ENCODE results near the gene ZEB1. TPM values are rescaled to one million over a fixed set of nuclear protein-coding genes. Genes with fewer than 3 reads are reported as not detected.

ZEB1 gene
- total RNA-seq (172 and 221 TPM in 2 replicates), polyA plus RNA-seq (73.7 and 119 TPM in 2 replicates), polyA minus RNA-seq (ENCODE audit: low replicate concordance) (17.8 and 26.5 TPM in 2 replicates)
- polyA plus RNA-seq (2012), result 40.7 and 62.5 TPM in 2 replicates

DNA sequence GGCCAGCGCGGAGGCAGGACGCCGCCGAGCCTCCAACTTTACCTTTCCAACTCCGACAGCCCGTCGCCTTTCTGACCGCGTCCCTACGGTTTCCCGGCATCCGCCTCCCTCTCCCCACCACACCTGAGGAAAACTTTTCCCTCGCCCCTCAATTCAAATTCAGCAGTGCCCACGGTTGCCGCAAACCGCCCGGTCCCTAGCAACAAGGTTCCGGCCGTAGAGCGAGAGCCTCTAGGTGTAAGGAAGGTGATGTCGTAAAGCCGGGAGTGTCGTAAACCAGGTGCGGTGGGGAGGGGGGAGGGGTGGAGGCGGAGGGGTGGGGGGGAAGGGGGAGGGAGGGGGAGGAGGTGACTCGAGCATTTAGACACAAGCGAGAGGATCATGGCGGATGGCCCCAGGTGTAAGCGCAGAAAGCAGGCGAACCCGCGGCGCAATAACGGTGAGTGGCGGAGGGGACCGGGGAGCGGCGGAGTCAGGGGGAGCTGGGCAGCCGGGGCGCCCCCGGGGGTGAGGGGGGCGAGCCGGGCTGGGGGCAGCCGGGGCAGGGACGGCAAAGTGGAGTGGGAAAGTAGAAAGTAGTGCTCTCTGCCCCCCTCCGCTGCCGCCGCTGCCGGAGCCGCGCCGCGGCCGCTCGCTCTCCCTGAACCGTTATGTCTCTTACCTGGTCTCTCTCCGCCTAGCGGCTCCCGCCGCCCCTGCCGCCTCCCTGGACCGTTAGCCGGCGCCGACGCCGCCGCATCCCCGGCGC is at the start of gene ZEB1:
Gene ZEB1, plus strand, starts transcription at position 363 of the 748 bp plus-strand sequence. Its CDS starts 19 bp downstream, at position 382.
- Histone ChIP-seq H3K79me2 (ENCODE audit: control insufficient read depth, insufficient read depth, low read length) (peaks cover 69% of the 10 kb centered on the region), H3K27me3 (ENCODE audit: control insufficient read depth, insufficient read depth, low read length) (no peaks in the 10 kb centered on the region), H3K9ac (ENCODE audit: insufficient read depth, low read length) (peak within 1 kb of the TSS; percentile 88), H3K4me1 (ENCODE audit: control insufficient read depth, extremely low read depth, insufficient read depth, low read length) (peaks cover 13% of the 10 kb centered on the region), H3K4me2 (ENCODE audit: extremely low read depth, insufficient read depth, low read length) (peak within 1 kb of the TSS; percentile 84), H4K20me1 (ENCODE audit: control insufficient read depth, extremely low read depth, insufficient read depth, low read length) (no peaks in the 10 kb centered on the region), H3K27ac (ENCODE audit: insufficient read depth, low read length) (peak within 1 kb of the TSS; percentile 96), H3K9me3 (ENCODE audit: control insufficient read depth, insufficient read depth, low read depth, low read length) (no peaks in the 10 kb centered on the region), H3K36me3 (ENCODE audit: control insufficient read depth, insufficient read depth, low read length) (no peaks in the 10 kb centered on the region), H3K4me3 (replicated peaks in 1 of 4; ENCODE audit: control extremely low read depth in 1 of 4, insufficient read depth in 1 of 4, low read depth in 3 of 4, low read length in 4 of 4) (peak within 1 kb of the TSS; percentile 73 to 95 (median 86)), H2AFZ (ENCODE audit: low read length) (peak within 1 kb of the TSS; percentile 69)
- TF ChIP-seq EZH2 (IDR thresholded peaks at IDR 0.05; ENCODE audit: low read length, missing control alignments), result no peak
- TF ChIP-seq, protein P1, sequence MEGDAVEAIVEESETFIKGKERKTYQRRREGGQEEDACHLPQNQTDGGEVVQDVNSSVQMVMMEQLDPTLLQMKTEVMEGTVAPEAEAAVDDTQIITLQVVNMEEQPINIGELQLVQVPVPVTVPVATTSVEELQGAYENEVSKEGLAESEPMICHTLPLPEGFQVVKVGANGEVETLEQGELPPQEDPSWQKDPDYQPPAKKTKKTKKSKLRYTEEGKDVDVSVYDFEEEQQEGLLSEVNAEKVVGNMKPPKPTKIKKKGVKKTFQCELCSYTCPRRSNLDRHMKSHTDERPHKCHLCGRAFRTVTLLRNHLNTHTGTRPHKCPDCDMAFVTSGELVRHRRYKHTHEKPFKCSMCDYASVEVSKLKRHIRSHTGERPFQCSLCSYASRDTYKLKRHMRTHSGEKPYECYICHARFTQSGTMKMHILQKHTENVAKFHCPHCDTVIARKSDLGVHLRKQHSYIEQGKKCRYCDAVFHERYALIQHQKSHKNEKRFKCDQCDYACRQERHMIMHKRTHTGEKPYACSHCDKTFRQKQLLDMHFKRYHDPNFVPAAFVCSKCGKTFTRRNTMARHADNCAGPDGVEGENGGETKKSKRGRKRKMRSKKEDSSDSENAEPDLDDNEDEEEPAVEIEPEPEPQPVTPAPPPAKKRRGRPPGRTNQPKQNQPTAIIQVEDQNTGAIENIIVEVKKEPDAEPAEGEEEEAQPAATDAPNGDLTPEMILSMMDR (conservative IDR thresholded peaks at IDR 0.05 in 1 of 2, IDR thresholded peaks at IDR 0.05 in 1 of 2; ENCODE audit: low read depth in 1 of 2, low read length in 2 of 2), result peak; percentile 18 to 36
- DNase-seq (ENCODE audit: low read depth in 2 of 2), result peak; percentile 94 to 97

DNA sequence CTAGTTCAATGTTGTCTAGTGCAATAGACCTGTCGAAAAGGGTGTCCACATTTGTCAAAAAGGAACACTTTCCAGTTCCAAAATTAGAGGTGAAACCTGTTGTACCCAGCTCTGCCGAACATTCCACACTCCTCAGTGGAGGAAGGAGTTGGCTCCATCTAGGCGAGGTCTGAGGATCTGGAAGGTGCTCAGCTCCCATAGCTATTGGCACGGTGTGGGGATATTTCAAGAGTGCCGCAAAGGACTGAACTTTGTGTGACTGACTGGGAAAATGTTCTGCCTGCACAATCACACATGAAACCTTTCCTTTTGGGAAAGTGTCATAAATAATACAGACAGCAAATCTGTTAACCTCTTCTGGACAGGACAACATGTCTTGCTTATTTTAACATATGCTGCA is 48.1 kb upstream of the ZEB1 start:
- Histone ChIP-seq H3K4me1 (ENCODE audit: control insufficient read depth, extremely low read depth, insufficient read depth, low read length) (no peaks in the 10 kb centered on the region), H3K4me3 (replicated peaks in 1 of 4; ENCODE audit: control extremely low read depth in 1 of 4, insufficient read depth in 1 of 4, low read depth in 3 of 4, low read length in 4 of 4) (no peak overlapping the region), H3K9ac (ENCODE audit: insufficient read depth, low read length) (no peak overlapping the region), H3K27me3 (ENCODE audit: control insufficient read depth, insufficient read depth, low read length) (no peaks in the 10 kb centered on the region), H3K79me2 (ENCODE audit: control insufficient read depth, insufficient read depth, low read length) (no peaks in the 10 kb centered on the region), H4K20me1 (ENCODE audit: control insufficient read depth, extremely low read depth, insufficient read depth, low read length) (no peaks in the 10 kb centered on the region), H3K27ac (ENCODE audit: insufficient read depth, low read length) (no peak overlapping the region), H2AFZ (ENCODE audit: low read length) (no peak overlapping the region), H3K9me3 (ENCODE audit: control insufficient read depth, insufficient read depth, low read depth, low read length) (no peaks in the 10 kb centered on the region), H3K4me2 (ENCODE audit: extremely low read depth, insufficient read depth, low read length) (no peak overlapping the region), H3K36me3 (ENCODE audit: control insufficient read depth, insufficient read depth, low read length) (no peaks in the 10 kb centered on the region)
- no peak for DNase-seq (ENCODE audit: low read depth in 2 of 2)
- TF ChIP-seq EZH2 (IDR thresholded peaks at IDR 0.05; ENCODE audit: low read length, missing control alignments), result no peak
- TF ChIP-seq, protein P1 (conservative IDR thresholded peaks at IDR 0.05 in 1 of 2, IDR thresholded peaks at IDR 0.05 in 1 of 2; ENCODE audit: low read depth in 1 of 2, low read length in 2 of 2), result no peak

DNA sequence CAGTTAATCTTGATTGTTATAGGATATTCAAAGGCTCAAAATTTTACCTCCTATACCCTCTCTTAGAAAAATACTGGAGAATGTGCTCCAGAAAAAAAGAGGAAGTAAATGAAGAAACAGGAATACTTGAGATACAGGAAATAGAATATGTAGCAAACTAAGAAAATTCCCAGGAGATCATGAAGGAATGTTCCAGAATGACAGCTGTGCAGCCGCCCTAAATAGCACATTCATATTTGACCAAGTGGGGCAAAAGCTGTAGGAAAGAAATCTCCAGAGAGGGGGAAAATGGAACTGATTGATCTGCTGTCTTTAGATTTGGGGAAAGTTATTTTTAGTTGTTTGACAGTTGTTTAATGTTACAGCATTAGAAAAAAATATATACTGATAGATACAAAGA is 46.2 kb upstream of the ZEB1 start:
- no peaks in the 10 kb centered on the region for H4K20me1 ChIP-seq (ENCODE audit: control insufficient read depth, extremely low read depth, insufficient read depth, low read length)
- peak in 1 of 2 donors; percentile 17 for DNase-seq (ENCODE audit: low read depth in 2 of 2)
- no peaks in the 10 kb centered on the region for H3K79me2 ChIP-seq (ENCODE audit: control insufficient read depth, insufficient read depth, low read length)
- H3K4me3 ChIP-seq (replicated peaks in 1 of 4; ENCODE audit: control extremely low read depth in 1 of 4, insufficient read depth in 1 of 4, low read depth in 3 of 4, low read length in 4 of 4), result no peak overlapping the region
- H3K27me3 ChIP-seq (ENCODE audit: control insufficient read depth, insufficient read depth, low read length), result no peaks in the 10 kb centered on the region
- TF ChIP-seq, protein P1 (conservative IDR thresholded peaks at IDR 0.05 in 1 of 2, IDR thresholded peaks at IDR 0.05 in 1 of 2; ENCODE audit: low read depth in 1 of 2, low read length in 2 of 2), result no peak
- no peak for TF ChIP-seq EZH2 (IDR thresholded peaks at IDR 0.05; ENCODE audit: low read length, missing control alignments)
- H3K27ac ChIP-seq (ENCODE audit: insufficient read depth, low read length), result no peak overlapping the region
- H3K9ac ChIP-seq (ENCODE audit: insufficient read depth, low read length), result no peak overlapping the region
- no peak overlapping the region for H2AFZ ChIP-seq (ENCODE audit: low read length)
- H3K9me3 ChIP-seq (ENCODE audit: control insufficient read depth, insufficient read depth, low read depth, low read length), result no peaks in the 10 kb centered on the region
- no peaks in the 10 kb centered on the region for H3K4me1 ChIP-seq (ENCODE audit: control insufficient read depth, extremely low read depth, insufficient read depth, low read length)
- no peak overlapping the region for H3K4me2 ChIP-seq (ENCODE audit: extremely low read depth, insufficient read depth, low read length)
- no peaks in the 10 kb centered on the region for H3K36me3 ChIP-seq (ENCODE audit: control insufficient read depth, insufficient read depth, low read length)

Measured in fibroblast of lung (primary cell).